ENCODE results near the gene SPTSSA. TPM values are rescaled to one million over a fixed set of nuclear protein-coding genes. Genes with fewer than 3 reads are reported as not detected.
"Not testable (repeated sequence)": the region's sequence is repeated elsewhere in the genome, so short reads cannot be mapped to it uniquely, and the experiment has no call there.

The SPTSSA gene
- total RNA-seq = 10 to 100 TPM; 14.7 to 28.9 (median 22.3) TPM

- Histone ChIP-seq H3K4me3 (peak within 1 kb of the TSS; percentile 84 to 85), H3K36me3 (no peaks in the 10 kb centered on the region), H3K27ac (peak within 1 kb of the TSS; percentile 90 to 98 (median 95)), H3K27me3 (no peaks in the 10 kb centered on the region), H3K9me3 (no peaks in the 10 kb centered on the region), H3K4me1 (peaks cover 0 to 36% (median 0%) of the 10 kb centered on the region in 3 donors)
- TF ChIP-seq EP300 (IDR thresholded peaks at IDR 0.05) = no peak
- TF ChIP-seq POLR2AphosphoS5 (IDR thresholded peaks at IDR 0.05) = peak; percentile 98
- peak; percentile 94 to 96 for TF ChIP-seq POLR2A (IDR thresholded peaks at IDR 0.05)
- peak in 1 of 4 experiments; percentile 8 for TF ChIP-seq CTCF (IDR thresholded peaks at IDR 0.05)
- ATAC-seq = peak; percentile 98
- 0% methylated on average over 9 of the region's 82 CpGs; no CpG with 5 or more reads in 1 of the 2 donors for WGBS, 2 donors (ENCODE audit: low coverage in 1 of 2)
Observed at GRCh38 chr14:34462132-34462893, at the start of gene SPTSSA. Gene SPTSSA, minus strand, starts transcription at chr14:34462240. Its CDS starts 33 bp downstream, at chr14:34462207.

- 93 to 94% methylated on average over 5 to 8 of the region's 11 CpGs for WGBS, 2 donors (ENCODE audit: low coverage in 1 of 2)
- TF ChIP-seq POLR2A (IDR thresholded peaks at IDR 0.05) = no peak
- no peak for TF ChIP-seq CTCF (IDR thresholded peaks at IDR 0.05)
- no peak for TF ChIP-seq POLR2AphosphoS5 (IDR thresholded peaks at IDR 0.05)
- no peak for TF ChIP-seq EP300 (IDR thresholded peaks at IDR 0.05)
- H3K9me3 ChIP-seq = no peaks in the 10 kb centered on the region
- no peaks in the 10 kb centered on the region for H3K27me3 ChIP-seq
- H3K27ac ChIP-seq = no peak overlapping the region
- no peak for ATAC-seq
- H3K36me3 ChIP-seq = no peaks in the 10 kb centered on the region
- H3K4me1 ChIP-seq = no peaks in the 10 kb centered on the region
- H3K4me3 ChIP-seq = no peak overlapping the region
Observed at GRCh38 chr14:34507884-34508283, 45.8 kb upstream of the SPTSSA start.

DNA sequence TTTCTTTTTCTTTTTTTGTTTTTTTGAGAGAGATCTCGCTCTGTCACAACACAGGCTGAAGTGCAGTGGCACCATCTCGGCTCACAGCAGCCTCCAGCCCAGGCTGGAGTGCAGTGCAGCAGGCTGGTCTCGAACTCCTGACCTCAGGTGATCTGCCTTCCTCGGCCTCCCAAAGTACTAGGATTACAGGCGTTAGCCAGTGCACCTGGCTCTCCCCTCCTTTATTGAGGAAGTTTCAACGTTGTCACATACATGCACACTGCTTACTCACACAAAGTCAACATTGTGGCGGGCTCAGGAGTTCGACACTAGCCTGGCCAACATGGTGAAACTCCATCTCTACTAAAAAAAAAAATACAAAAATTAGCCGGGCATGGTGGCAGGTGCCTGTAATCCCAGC lies 45.4 kb upstream of the SPTSSA start:
- H3K9me3 ChIP-seq = no peaks in the 10 kb centered on the region
- no peaks in the 10 kb centered on the region for H3K4me1 ChIP-seq
- no peaks in the 10 kb centered on the region for H3K36me3 ChIP-seq
- no peak overlapping the region for H3K27ac ChIP-seq
- no peak overlapping the region for H3K4me3 ChIP-seq
- WGBS, 2 donors (ENCODE audit: low coverage in 1 of 2) = 92 to 100% methylated on average over 3 of the region's 9 CpGs
- no peak for ATAC-seq
- TF ChIP-seq CTCF (IDR thresholded peaks at IDR 0.05) (no peak), POLR2A (IDR thresholded peaks at IDR 0.05) (no peak), EP300 (IDR thresholded peaks at IDR 0.05) (no peak), POLR2AphosphoS5 (IDR thresholded peaks at IDR 0.05) (no peak)
- H3K27me3 ChIP-seq = no peaks in the 10 kb centered on the region

DNA sequence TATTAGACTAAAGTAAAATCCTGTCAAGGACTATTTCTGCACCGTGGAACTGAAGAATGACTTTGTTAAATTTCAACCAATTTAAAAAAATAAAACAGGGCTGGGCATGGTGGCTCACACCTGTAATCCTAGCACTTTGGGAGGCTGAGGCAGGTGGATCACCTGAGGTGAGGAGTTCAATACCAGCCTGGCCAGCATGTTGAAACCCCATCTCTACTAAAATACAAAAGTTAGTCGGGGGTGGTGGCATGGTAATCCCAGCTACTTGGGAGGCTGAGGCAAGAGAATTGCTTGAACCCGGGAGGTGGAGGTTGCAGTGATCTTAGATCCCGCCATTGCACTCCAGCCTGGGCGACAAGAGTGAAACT lies 43.1 kb upstream of the SPTSSA start:
- H3K9me3 ChIP-seq, H3K27me3 ChIP-seq, H3K27ac ChIP-seq, H3K36me3 ChIP-seq, ATAC-seq, H3K4me3 ChIP-seq, H3K4me1 ChIP-seq: not testable (repeated sequence)
- 97 to 100% methylated on average over 1 to 5 of the region's 5 CpGs for WGBS, 2 donors (ENCODE audit: low coverage in 1 of 2)

DNA sequence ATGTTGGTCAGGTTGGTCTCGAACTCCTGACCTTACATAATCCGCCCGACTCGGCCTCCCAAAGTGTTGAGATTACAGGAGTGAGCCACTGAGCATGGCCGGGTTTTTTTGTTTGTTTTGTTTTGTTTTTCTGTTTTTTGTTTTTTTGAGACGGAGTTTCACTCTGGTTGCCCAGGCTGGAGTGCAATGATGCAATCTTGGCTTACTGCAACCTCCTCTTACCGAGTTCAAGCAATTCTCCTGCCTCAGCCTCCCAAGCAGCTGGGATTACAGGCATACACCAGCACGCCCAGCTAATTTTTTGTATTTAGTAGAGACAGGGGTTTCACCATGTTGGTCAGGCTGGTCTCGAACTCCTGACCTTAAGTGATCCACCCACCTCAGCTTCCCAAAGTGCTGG lies 42.0 kb upstream of the SPTSSA start:
- not testable (repeated sequence) for ATAC-seq, H3K27me3 ChIP-seq, H3K4me3 ChIP-seq, H3K9me3 ChIP-seq, H3K4me1 ChIP-seq, H3K27ac ChIP-seq, H3K36me3 ChIP-seq
- 96% methylated on average over 5 of the region's 9 CpGs; no CpG with 5 or more reads in 1 of the 2 donors for WGBS, 2 donors (ENCODE audit: low coverage in 1 of 2)

GRCh38 chr14:34502545-34503225 lies 40.6 kb upstream of the SPTSSA start:
- no peaks in the 10 kb centered on the region for H3K36me3 ChIP-seq
- peaks cover 0 to 5% (median 2%) of the 10 kb centered on the region in 3 donors for H3K4me1 ChIP-seq
- no peaks in the 10 kb centered on the region for H3K27me3 ChIP-seq
- H3K4me3 ChIP-seq = no peak overlapping the region
- no peak for ATAC-seq
- 31 to 45% methylated on average over 2 of the region's 2 CpGs for WGBS, 2 donors (ENCODE audit: low coverage in 1 of 2)
- no peaks in the 10 kb centered on the region for H3K9me3 ChIP-seq
- TF ChIP-seq POLR2A (IDR thresholded peaks at IDR 0.05) (no peak), POLR2AphosphoS5 (IDR thresholded peaks at IDR 0.05) (no peak), CTCF (IDR thresholded peaks at IDR 0.05) (no peak), EP300 (IDR thresholded peaks at IDR 0.05) (no peak)
- H3K27ac ChIP-seq = no peak overlapping the region
